DOHH2 (cell line): ENCODE measurements around the gene WDTC1.

Experiments used
- H3F3A ChIP-seq: fragments of 200-600 bp; sonication (generic), shearing (Covaris generic); 2 replicates; pipeline ENCODE4 v1.6.0; 2016; ENCODE audit warnings: antibody characterized with exemption, mild to moderate bottlenecking; ENCODE audit not compliant: control insufficient read depth, insufficient read depth
- H3K27ac ChIP-seq: fragments of 200-600 bp; sonication (generic); 2 replicates; pipeline ENCODE4 v1.5.1; 2014; ENCODE audit warnings: low read depth, mild to moderate bottlenecking, low read length, moderate library complexity
- H3K27me3 ChIP-seq: fragments of 200-600 bp; sonication (generic); 2 replicates; pipeline ENCODE4 v1.6.1; 2014; ENCODE audit warnings: mild to moderate bottlenecking, low read length, mixed read lengths; ENCODE audit not compliant: control insufficient read depth
- H3K36me3 ChIP-seq: fragments of 200-600 bp; sonication (generic); 2 replicates; pipeline ENCODE4 v1.6.1; 2014; ENCODE audit warnings: mild to moderate bottlenecking, low read length, moderate library complexity, mixed read lengths; ENCODE audit not compliant: control insufficient read depth
- H3K4me1 ChIP-seq: fragments of 200-600 bp; sonication (generic); 2 replicates; pipeline ENCODE4 v1.6.1; 2014; ENCODE audit warnings: mild to moderate bottlenecking, low read length, mixed read lengths; ENCODE audit not compliant: control insufficient read depth
- H3K4me2 ChIP-seq: fragments of 200-600 bp; sonication (generic); 2 replicates; pipeline ENCODE4 v1.6.0; 2014; ENCODE audit warnings: mild to moderate bottlenecking, low read length, moderate library complexity
- H3K4me3 ChIP-seq: fragments of 200-600 bp; sonication (generic); 2 replicates; pipeline ENCODE4 v1.5.1; 2014; ENCODE audit warnings: mild to moderate bottlenecking, low read length, mixed read lengths
- H3K79me2 ChIP-seq: fragments of 200-600 bp; sonication (generic); 2 replicates; pipeline ENCODE4 v1.6.1; 2014; ENCODE audit warnings: mild to moderate bottlenecking, low read length, mixed read lengths; ENCODE audit not compliant: control insufficient read depth
- H3K9me2 ChIP-seq: fragments of 200-600 bp; sonication (generic); replicated peaks from 2 replicates; pipeline ENCODE4 v1.6.1; 2014; ENCODE audit warnings: mild to moderate bottlenecking, low read length, mixed read lengths; ENCODE audit not compliant: control insufficient read depth
- H3K9me3 ChIP-seq: fragments of 200-600 bp; sonication (generic); 2 replicates; pipeline ENCODE4 v1.6.1; 2014; ENCODE audit warnings: antibody characterized with exemption, low read length, mixed read lengths; ENCODE audit not compliant: control insufficient read depth, insufficient read depth
- H4K20me1 ChIP-seq: fragments of 200-600 bp; sonication (generic); 2 replicates; pipeline ENCODE4 v1.6.0; 2014; ENCODE audit warnings: low read depth, mild to moderate bottlenecking, antibody characterized with exemption, low read length, moderate library complexity; ENCODE audit not compliant: control insufficient read depth, insufficient read depth
- EZH2phosphoT487 ChIP-seq: fragments of 200-600 bp; sonication (generic); IDR thresholded peaks from 2 replicates; pipeline ENCODE4 v1.6.1; 2017; ENCODE audit warnings: borderline replicate concordance, mild to moderate bottlenecking, antibody characterized with exemption, low read length, moderate library complexity, mixed read lengths
- TF ChIP-seq, protein P1 (sequence below): fragments of 200-600 bp; sonication (generic); IDR thresholded peaks from one replicate; pipeline ENCODE4 v1.5.1; 2014; ENCODE audit warnings: antibody characterized with exemption, mild to moderate bottlenecking, low read depth, low read length; ENCODE audit not compliant: poor library complexity, severe bottlenecking

Gene WDTC1

GRCh38 chr1:27346991-27347624 lies 112.7 kb downstream of the WDTC1 start:
- H3K9me2 ChIP-seq, result no peaks in the 10 kb centered on the region
- H3K4me3 ChIP-seq, result no peak overlapping the region
- TF ChIP-seq, protein P1, sequence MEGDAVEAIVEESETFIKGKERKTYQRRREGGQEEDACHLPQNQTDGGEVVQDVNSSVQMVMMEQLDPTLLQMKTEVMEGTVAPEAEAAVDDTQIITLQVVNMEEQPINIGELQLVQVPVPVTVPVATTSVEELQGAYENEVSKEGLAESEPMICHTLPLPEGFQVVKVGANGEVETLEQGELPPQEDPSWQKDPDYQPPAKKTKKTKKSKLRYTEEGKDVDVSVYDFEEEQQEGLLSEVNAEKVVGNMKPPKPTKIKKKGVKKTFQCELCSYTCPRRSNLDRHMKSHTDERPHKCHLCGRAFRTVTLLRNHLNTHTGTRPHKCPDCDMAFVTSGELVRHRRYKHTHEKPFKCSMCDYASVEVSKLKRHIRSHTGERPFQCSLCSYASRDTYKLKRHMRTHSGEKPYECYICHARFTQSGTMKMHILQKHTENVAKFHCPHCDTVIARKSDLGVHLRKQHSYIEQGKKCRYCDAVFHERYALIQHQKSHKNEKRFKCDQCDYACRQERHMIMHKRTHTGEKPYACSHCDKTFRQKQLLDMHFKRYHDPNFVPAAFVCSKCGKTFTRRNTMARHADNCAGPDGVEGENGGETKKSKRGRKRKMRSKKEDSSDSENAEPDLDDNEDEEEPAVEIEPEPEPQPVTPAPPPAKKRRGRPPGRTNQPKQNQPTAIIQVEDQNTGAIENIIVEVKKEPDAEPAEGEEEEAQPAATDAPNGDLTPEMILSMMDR, result no peak
- TF ChIP-seq EZH2phosphoT487, result no peak
- H4K20me1 ChIP-seq, result no peaks in the 10 kb centered on the region
- H3K79me2 ChIP-seq, result peaks cover 15% of the 10 kb centered on the region
- H3K4me2 ChIP-seq, result no peak overlapping the region
- peaks cover 20% of the 10 kb centered on the region for H3K4me1 ChIP-seq
- no peaks in the 10 kb centered on the region for H3K27me3 ChIP-seq
- H3K36me3 ChIP-seq, result no peaks in the 10 kb centered on the region
- H3K27ac ChIP-seq, result no peak overlapping the region
- no peaks in the 10 kb centered on the region for H3K9me3 ChIP-seq
- H3F3A ChIP-seq, result no peaks in the 10 kb centered on the region

GRCh38 chr1:27348861-27349783 lies 114.7 kb downstream of the WDTC1 start:
- H3K4me3 ChIP-seq, result no peak overlapping the region
- H3K79me2 ChIP-seq, result no peaks in the 10 kb centered on the region
- H3K9me2 ChIP-seq, result no peaks in the 10 kb centered on the region
- H3K4me2 ChIP-seq, result no peak overlapping the region
- no peaks in the 10 kb centered on the region for H3K9me3 ChIP-seq
- H3F3A ChIP-seq, result no peaks in the 10 kb centered on the region
- no peaks in the 10 kb centered on the region for H3K36me3 ChIP-seq
- H3K27ac ChIP-seq, result no peak overlapping the region
- no peaks in the 10 kb centered on the region for H3K27me3 ChIP-seq
- no peaks in the 10 kb centered on the region for H4K20me1 ChIP-seq
- no peaks in the 10 kb centered on the region; the same call in 1 of the 2 replicates for H3K4me1 ChIP-seq
- TF ChIP-seq, protein P1, result no peak
- TF ChIP-seq EZH2phosphoT487, result no peak

- no peaks in the 10 kb centered on the region for H3F3A ChIP-seq
- H4K20me1 ChIP-seq, result no peaks in the 10 kb centered on the region
- H3K9me3 ChIP-seq, result no peaks in the 10 kb centered on the region
- no peak overlapping the region for H3K4me2 ChIP-seq
- H3K9me2 ChIP-seq, result no peaks in the 10 kb centered on the region
- H3K4me3 ChIP-seq, result no peak overlapping the region
- H3K4me1 ChIP-seq, result no peaks in the 10 kb centered on the region
- no peaks in the 10 kb centered on the region for H3K36me3 ChIP-seq
- no peak overlapping the region for H3K27ac ChIP-seq
- H3K79me2 ChIP-seq, result no peaks in the 10 kb centered on the region
- H3K27me3 ChIP-seq, result no peaks in the 10 kb centered on the region
- no peak for TF ChIP-seq EZH2phosphoT487
- TF ChIP-seq, protein P1, result no peak
Observed at GRCh38 chr1:27349784-27350662, 115.6 kb downstream of the WDTC1 start.
